Gastroesophageal sphincter (tissue), 4 donors: Measurements from ENCODE around the gene B9D1. TPM values are rescaled to one million over a fixed set of nuclear protein-coding genes. Genes with fewer than 3 reads are reported as not detected.

Experiments used
- ATAC-seq: fragments of 150-250 bp; one replicate; pipeline ENCODE4 v1.9.1; 2016; ENCODE audit warnings: mild to moderate bottlenecking, moderate library complexity
- H3K27ac ChIP-seq, 4 donors: fragments of 200-600 bp; sonication (generic) in 3 of 4; 1 replicate in 3 of 4; 2 replicates in 1 of 4; pipeline ENCODE4 v1.5.1; 2016 to 2019
- H3K27me3 ChIP-seq: fragments of 200-600 bp; sonication (generic); one replicate; pipeline ENCODE4 v1.5.1; 2019
- H3K36me3 ChIP-seq, 2 donors: fragments of 200-600 bp; sonication (generic); one replicate each; pipeline ENCODE4 v1.5.1; 2019; ENCODE audit warnings: control low read depth in 1 of 2
- H3K4me1 ChIP-seq, 3 donors: fragments of 200-600 bp; sonication (generic); 1 replicate in 2 of 3; 2 replicates in 1 of 3; pipeline ENCODE4 v1.5.1; 2016 to 2019; ENCODE audit warnings: control low read depth in 2 of 3
- H3K4me3 ChIP-seq, 2 donors: fragments of 200-600 bp; sonication (generic); one replicate each; pipeline ENCODE4 v1.5.1; 2019; ENCODE audit warnings: mild to moderate bottlenecking in 1 of 2, moderate library complexity in 1 of 2
- H3K9me3 ChIP-seq, 3 donors: fragments of 200-600 bp; sonication (generic); one replicate each; pipeline ENCODE4 v1.5.1; 2017 to 2019; ENCODE audit warnings: control low read depth in 2 of 3
- CTCF ChIP-seq, 4 experiments: fragments of 200-600 bp in 2 of 4; fragments of 450-650 bp in 2 of 4; sonication (generic) in 1 of 4; IDR thresholded peaks; one replicate each; pipeline ENCODE4 v1.5.1; 2017 to 2019; ENCODE audit warnings: antibody characterized with exemption in 4 of 4, mild to moderate bottlenecking in 2 of 4, moderate library complexity in 2 of 4
- EP300 ChIP-seq: sonication (generic); formaldehyde crosslinking; IDR thresholded peaks from one replicate; pipeline ENCODE4 v1.6.1; 2017; ENCODE audit warnings: antibody characterized with exemption, mild to moderate bottlenecking
- POLR2A ChIP-seq, 2 donors: fragments of 450-650 bp; IDR thresholded peaks; one replicate each; pipeline ENCODE4 v1.6.1; 2017; ENCODE audit warnings: antibody characterized with exemption in 2 of 2, mild to moderate bottlenecking in 2 of 2, moderate library complexity in 1 of 2
- POLR2AphosphoS5 ChIP-seq: sonication (generic); formaldehyde crosslinking; IDR thresholded peaks from one replicate; pipeline ENCODE4 v1.6.1; 2017; ENCODE audit warnings: antibody characterized with exemption
- WGBS, 2 donors: methylation state at CpG; one replicate each; pipeline ENCODE4 v1.1.5; 2018; ENCODE audit warnings: low coverage in 1 of 2; 5-methylcytosine and 5-hydroxymethylcytosine counted together
- total RNA-seq, 4 donors: library from RNA; depleted of rRNA; stranded (reverse); fragments of >200 nt; gene quantifications; one replicate each; pipeline ENCODE4 v1.1.0, GENCODE V29; 2016

The B9D1 gene
- total RNA-seq, 4 donors from 2014 or later = 10.5 to 30.2 (median 16.2) TPM

DNA sequence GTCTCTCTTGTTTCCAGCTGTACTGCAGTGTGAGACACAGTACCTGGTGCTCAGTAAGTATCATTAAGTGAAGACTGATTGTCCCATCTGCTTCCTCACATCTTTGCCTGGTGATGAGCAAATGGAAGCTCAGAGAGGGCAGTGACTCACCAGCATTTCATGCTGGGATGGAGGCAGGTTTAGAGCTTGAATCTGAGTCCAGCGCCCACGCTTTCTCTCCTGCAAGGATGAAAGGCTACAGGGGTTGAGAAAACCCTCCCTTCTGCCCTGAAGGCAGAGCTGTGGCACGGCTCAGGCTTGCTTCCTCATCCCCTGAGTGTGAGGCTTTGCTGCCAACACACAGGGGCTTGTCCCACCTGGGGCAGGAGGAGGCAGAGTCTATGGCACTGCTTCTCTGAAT lies 47.0 kb upstream of the B9D1 start:
- Histone ChIP-seq H3K4me3 (no peak overlapping the region), H3K27ac (no peak overlapping the region), H3K4me1 (peaks cover 0 to 16% (median 0%) of the 10 kb centered on the region in 3 donors), H3K27me3 (no peaks in the 10 kb centered on the region), H3K36me3 (no peaks in the 10 kb centered on the region), H3K9me3 (no peaks in the 10 kb centered on the region)
- 40% methylated on average over 1 of the region's 3 CpGs; no CpG with 5 or more reads in 1 of the 2 donors for WGBS, 2 donors
- ATAC-seq = no peak
- TF ChIP-seq POLR2A (IDR thresholded peaks at IDR 0.05) (no peak), POLR2AphosphoS5 (no peak), EP300 (no peak), CTCF (IDR thresholded peaks at IDR 0.05) (no peak)

GRCh38 chr17:19409066-19409465 lies 46.5 kb upstream of the B9D1 start:
- peaks cover 0 to 16% (median 0%) of the 10 kb centered on the region in 3 donors for H3K4me1 ChIP-seq
- no peaks in the 10 kb centered on the region for H3K27me3 ChIP-seq
- no peaks in the 10 kb centered on the region for H3K36me3 ChIP-seq
- no peak overlapping the region for H3K4me3 ChIP-seq
- H3K9me3 ChIP-seq = no peaks in the 10 kb centered on the region
- H3K27ac ChIP-seq = no peak overlapping the region
- TF ChIP-seq POLR2AphosphoS5 (no peak), EP300 (no peak), POLR2A (IDR thresholded peaks at IDR 0.05) (no peak)
- 100% methylated on average over 1 of the region's 3 CpGs for WGBS, 2 donors
- no peak for ATAC-seq

DNA sequence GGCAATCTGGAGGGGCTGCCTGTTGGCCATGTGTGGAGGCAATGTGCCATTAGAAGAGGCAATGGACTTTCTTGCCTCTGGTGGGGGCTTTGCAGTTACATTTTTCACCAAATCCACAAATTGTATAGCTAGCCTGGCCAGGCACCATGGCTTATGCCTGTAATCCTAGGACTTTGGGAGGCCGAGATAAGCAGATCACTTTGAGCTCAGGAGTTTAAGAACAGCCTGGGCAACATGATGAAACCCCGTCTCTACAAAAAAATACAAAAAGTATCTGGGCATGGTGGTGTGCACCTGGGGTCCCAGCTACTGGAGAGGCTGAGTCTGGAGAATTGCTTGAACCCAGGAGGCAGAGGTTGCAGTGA lies 45.8 kb upstream of the B9D1 start:
- ATAC-seq = no peak
- WGBS, 2 donors = no CpG with 5 or more reads among the region's 2 CpGs
- Histone ChIP-seq H3K9me3 (no peaks in the 10 kb centered on the region), H3K36me3 (no peaks in the 10 kb centered on the region), H3K4me1 (peaks cover 0 to 16% (median 0%) of the 10 kb centered on the region in 3 donors), H3K27ac (no peak overlapping the region), H3K4me3 (no peak overlapping the region), H3K27me3 (no peaks in the 10 kb centered on the region)
- TF ChIP-seq CTCF (IDR thresholded peaks at IDR 0.05) (no peak), POLR2A (IDR thresholded peaks at IDR 0.05) (no peak), POLR2AphosphoS5 (no peak), EP300 (no peak)

GRCh38 chr17:19407601-19408345 lies 45.2 kb upstream of the B9D1 start:
- no peak for TF ChIP-seq POLR2AphosphoS5
- TF ChIP-seq CTCF (IDR thresholded peaks at IDR 0.05) = no peak
- no peak for TF ChIP-seq POLR2A (IDR thresholded peaks at IDR 0.05)
- TF ChIP-seq EP300 = no peak

DNA sequence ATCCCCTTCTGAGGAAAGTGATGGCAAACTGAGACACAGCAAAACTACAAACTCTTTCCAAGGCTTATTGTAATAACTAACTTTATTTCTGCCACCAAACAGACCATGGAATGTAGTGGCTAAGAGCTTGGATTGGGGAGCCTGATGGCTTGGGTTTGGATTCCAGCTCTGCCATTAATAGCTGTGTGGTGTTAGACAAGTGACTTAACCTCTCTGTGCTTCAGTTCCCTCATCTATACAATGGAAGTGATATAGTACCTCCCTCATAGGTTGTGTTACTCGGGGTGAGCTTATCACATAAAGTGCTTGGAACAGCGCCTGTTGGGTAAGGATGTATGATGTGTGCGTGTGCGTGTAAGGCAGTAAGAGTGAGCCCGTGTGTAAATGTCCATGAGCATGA lies 42.6 kb upstream of the B9D1 start:
- Histone ChIP-seq H3K9me3 (no peaks in the 10 kb centered on the region), H3K27me3 (no peaks in the 10 kb centered on the region), H3K36me3 (no peaks in the 10 kb centered on the region), H3K27ac (no peak overlapping the region), H3K4me1 (peaks cover 0 to 20% (median 11%) of the 10 kb centered on the region in 3 donors), H3K4me3 (no peak overlapping the region)
- WGBS, 2 donors = 98 to 100% methylated on average over 4 to 5 of the region's 5 CpGs
- no peak for TF ChIP-seq POLR2A (IDR thresholded peaks at IDR 0.05)
- no peak for TF ChIP-seq POLR2AphosphoS5
- TF ChIP-seq CTCF (IDR thresholded peaks at IDR 0.05) = no peak
- no peak for TF ChIP-seq EP300
- ATAC-seq = no peak

More at GRCh38 chr17:19407601-19408345, 45.2 kb upstream of the B9D1 start:
- WGBS, 2 donors = 90 to 100% methylated on average over 2 of the region's 10 CpGs
- Histone ChIP-seq H3K36me3 (no peaks in the 10 kb centered on the region), H3K4me3 (no peak overlapping the region), H3K4me1 (peaks cover 0 to 19% (median 0%) of the 10 kb centered on the region in 3 donors), H3K27ac (no peak overlapping the region), H3K9me3 (no peaks in the 10 kb centered on the region), H3K27me3 (no peaks in the 10 kb centered on the region)
- ATAC-seq = no peak
